ENCODE measurements around the gene HDLBP. TPM values are rescaled to one million over a fixed set of nuclear protein-coding genes. Genes with fewer than 3 reads are reported as not detected.

Gene HDLBP
- total RNA-seq, 4 donors from 2014 or later = 383 to 486 (median 444) TPM

DNA sequence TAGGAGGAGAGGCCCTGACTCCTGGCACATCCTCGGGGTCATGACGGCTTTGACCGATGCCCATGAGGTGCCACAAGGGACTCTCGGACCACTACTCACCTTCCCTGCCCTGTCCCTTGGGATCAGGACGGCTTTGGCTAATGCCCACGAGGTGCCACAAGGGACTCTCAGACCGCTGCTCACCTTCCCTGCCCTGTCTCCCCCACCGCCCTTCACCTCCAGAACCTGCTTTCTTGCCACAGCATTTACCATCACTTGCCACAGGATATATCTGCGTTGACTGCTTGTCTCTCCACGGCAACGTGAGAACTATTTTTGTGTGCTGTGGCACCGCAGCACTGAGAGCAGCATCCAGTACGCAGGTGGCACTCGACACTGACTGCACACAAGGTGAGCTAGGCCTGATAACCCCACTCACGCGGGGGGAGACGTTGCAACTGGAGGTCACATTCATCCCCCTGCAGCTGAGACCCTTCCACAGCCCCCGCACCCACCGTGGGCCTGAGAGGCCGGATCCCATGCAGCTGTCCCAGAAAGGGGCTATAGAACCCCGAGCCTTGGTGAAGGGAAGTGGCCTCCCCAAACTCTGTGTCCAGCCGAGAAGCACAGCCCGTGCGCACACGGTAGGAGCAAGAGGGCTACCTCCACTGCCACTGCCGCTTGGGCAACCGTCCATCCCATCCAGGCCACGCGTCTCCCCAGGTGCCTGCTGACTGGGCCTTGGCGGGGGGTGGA lies 79.4 kb downstream of the HDLBP start:
- Histone ChIP-seq H3K4me1 (no peaks in the 10 kb centered on the region), H3K9me3 (no peaks in the 10 kb centered on the region), H3K27me3 (no peaks in the 10 kb centered on the region), H3K27ac (no peak overlapping the region), H3K4me3 (no peak overlapping the region), H3K36me3 (peaks cover 6 to 100% of the 10 kb centered on the region in 2 donors)
- in situ Hi-C loops (cut with MboI; ENCODE audit: low sequenced_read_pairs in 4 of 4) = no loop called here
- intact Hi-C loops (cut with DNase I; ENCODE audit: low total_unique reads) = no loop called here
- DNase-seq (no peak), ATAC-seq (no peak)
- TF ChIP-seq, protein P1, sequence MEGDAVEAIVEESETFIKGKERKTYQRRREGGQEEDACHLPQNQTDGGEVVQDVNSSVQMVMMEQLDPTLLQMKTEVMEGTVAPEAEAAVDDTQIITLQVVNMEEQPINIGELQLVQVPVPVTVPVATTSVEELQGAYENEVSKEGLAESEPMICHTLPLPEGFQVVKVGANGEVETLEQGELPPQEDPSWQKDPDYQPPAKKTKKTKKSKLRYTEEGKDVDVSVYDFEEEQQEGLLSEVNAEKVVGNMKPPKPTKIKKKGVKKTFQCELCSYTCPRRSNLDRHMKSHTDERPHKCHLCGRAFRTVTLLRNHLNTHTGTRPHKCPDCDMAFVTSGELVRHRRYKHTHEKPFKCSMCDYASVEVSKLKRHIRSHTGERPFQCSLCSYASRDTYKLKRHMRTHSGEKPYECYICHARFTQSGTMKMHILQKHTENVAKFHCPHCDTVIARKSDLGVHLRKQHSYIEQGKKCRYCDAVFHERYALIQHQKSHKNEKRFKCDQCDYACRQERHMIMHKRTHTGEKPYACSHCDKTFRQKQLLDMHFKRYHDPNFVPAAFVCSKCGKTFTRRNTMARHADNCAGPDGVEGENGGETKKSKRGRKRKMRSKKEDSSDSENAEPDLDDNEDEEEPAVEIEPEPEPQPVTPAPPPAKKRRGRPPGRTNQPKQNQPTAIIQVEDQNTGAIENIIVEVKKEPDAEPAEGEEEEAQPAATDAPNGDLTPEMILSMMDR (IDR thresholded peaks at IDR 0.05 in 4 of 5, conservative IDR thresholded peaks at IDR 0.05 in 1 of 5) = no peak
- TF ChIP-seq POLR2A (IDR thresholded peaks at IDR 0.05) = no peak

- in situ Hi-C loops (cut with MboI; ENCODE audit: low sequenced_read_pairs in 4 of 4) (no loop called here), intact Hi-C loops (cut with DNase I; ENCODE audit: low total_unique reads) (no loop called here)
- Histone ChIP-seq H3K9me3 (no peaks in the 10 kb centered on the region), H3K4me1 (no peaks in the 10 kb centered on the region), H3K27ac (no peak overlapping the region), H3K4me3 (no peak overlapping the region), H3K27me3 (no peaks in the 10 kb centered on the region), H3K36me3 (peaks cover 6 to 100% of the 10 kb centered on the region in 2 donors)
- DNase-seq (no peak), ATAC-seq (no peak)
- TF ChIP-seq POLR2A (IDR thresholded peaks at IDR 0.05) = no peak
These were observed 80.3 kb downstream of the HDLBP start for GRCh38 chr2:241234962-241235740.

DNA sequence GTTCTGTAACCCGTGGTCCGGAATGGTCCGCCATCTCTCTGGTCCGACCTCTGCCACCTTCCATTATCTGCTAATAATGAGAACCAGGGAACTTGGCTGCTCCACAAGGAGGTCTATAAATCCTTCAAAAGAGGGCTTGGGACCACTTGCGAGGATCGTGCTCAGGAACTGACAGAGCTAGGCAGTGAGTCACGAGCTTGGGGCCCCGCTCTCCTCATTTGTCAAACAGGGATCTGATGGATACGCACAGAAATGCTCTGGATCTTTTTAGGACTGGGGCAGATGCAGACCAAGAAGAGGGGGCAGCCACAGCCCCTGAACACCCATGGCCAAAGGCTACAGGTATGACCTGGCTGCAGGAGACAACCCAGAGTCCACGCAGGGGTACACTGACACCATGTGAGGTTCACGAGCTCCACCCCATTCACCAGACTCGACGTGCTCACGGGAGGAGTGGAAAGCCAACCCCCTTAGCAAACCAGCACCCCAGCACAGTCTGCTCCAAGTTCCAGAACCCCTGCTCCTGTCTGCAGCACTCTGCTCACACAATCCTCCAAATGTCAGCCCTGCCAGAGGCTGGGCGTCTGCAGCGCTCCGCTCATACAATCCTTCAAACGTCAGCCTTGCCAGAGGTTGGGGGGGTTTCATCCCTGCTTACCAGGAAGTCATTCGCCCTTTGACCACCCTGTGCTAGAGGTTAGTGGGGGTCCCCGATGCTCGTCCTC lies 81.2 kb downstream of the HDLBP start:
- intact Hi-C loops (cut with DNase I; ENCODE audit: low total_unique reads) = no loop called here
- H3K36me3 ChIP-seq = peaks cover 2 to 100% of the 10 kb centered on the region in 2 donors
- H3K9me3 ChIP-seq = no peaks in the 10 kb centered on the region
- no peaks in the 10 kb centered on the region for H3K27me3 ChIP-seq
- H3K4me1 ChIP-seq = no peaks in the 10 kb centered on the region
- no peak overlapping the region for H3K4me3 ChIP-seq
- DNase-seq (no peak), ATAC-seq (no peak)
- TF ChIP-seq POLR2A (IDR thresholded peaks at IDR 0.05) = no peak
- TF ChIP-seq, protein P1 (IDR thresholded peaks at IDR 0.05 in 4 of 5, conservative IDR thresholded peaks at IDR 0.05 in 1 of 5) = no peak
- no peak overlapping the region for H3K27ac ChIP-seq
- in situ Hi-C loops (cut with MboI; ENCODE audit: low sequenced_read_pairs in 4 of 4) = no loop called here

DNA sequence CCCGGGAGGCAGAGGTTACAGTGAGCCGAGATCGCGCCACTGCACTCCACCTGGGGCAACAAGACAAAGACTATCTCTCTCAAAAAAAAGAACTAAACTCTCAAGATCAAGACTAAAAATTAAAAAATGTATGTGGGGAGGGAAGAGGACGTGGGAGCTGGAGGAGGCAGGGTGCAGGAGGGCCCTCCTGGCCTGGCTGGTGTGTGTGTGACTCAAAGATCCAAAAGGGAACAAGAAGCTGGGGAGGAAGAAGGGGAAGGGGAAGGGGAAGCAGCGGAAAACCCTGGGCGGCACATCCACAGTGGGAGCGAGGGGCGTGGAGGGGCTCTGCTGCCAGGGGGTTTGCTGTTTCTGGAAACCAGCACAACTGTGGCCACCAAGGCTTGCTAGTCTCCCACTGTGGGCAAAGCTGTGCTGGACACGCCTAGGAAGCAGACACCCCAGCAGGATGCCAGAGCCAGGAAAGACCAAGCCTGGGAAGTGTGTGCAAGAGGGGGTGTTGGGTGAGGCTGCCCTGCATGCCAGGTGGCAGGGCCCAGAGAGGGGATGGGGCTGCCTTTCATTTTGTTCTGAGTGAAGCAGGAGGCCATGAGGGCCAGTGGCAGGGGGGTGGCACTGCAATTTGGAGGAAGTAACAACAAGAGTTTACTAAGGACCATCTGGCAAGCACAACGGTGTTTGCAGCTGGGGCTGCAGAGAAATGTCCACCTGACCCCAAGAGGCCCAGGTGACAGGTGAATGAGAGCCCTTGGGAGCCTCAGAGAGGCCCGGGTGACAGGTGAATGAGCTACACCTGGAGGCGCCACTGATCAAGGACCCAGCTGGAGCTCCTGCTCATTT lies 82.5 kb downstream of the HDLBP start:
- Histone ChIP-seq H3K9me3 (no peaks in the 10 kb centered on the region), H3K4me1 (no peaks in the 10 kb centered on the region), H3K27ac (no peak overlapping the region), H3K36me3 (peaks cover 0 to 100% of the 10 kb centered on the region in 2 donors), H3K27me3 (no peaks in the 10 kb centered on the region), H3K4me3 (no peak overlapping the region)
- intact Hi-C loops (cut with DNase I; ENCODE audit: low total_unique reads) (no loop called here), in situ Hi-C loops (cut with MboI; ENCODE audit: low sequenced_read_pairs in 4 of 4) (no loop called here)
- ATAC-seq (no peak), DNase-seq (no peak)
- no peak for TF ChIP-seq POLR2A (IDR thresholded peaks at IDR 0.05)
- TF ChIP-seq, protein P1 (IDR thresholded peaks at IDR 0.05 in 4 of 5, conservative IDR thresholded peaks at IDR 0.05 in 1 of 5) = no peak

All from gastrocnemius medialis (tissue), 4 donors.